HT-29 (cell line): Measurements from ENCODE around the gene CISTR. TPM values are rescaled to one million over a fixed set of nuclear protein-coding genes. Genes with fewer than 3 reads are reported as not detected.
"Not testable (repeated sequence)": the region's sequence is repeated elsewhere in the genome, so short reads cannot be mapped to it uniquely, and the experiment has no call there.

ENCODE experiments used
- DNase-seq: peaks from one replicate; pipeline ENCODE4 v3.0.0-alpha.2; 2015; ENCODE audit warnings: low spot score
- total RNA-seq: library from RNA; depleted of rRNA; stranded (reverse); fragments of >200 nt; shearing (Covaris generic); gene quantifications from 2 replicates; pipeline ENCODE4 v1.2.3, GENCODE V29; 2014

The CISTR gene
- total RNA-seq, 1 experiment from 2014 or later, result not detected

GRCh38 chr12:53764615-53765014 lies 12.8 kb upstream of the CISTR start:
- no peak for DNase-seq

- DNase-seq, result not testable (repeated sequence)
Measured at GRCh38 chr12:53762793-53763192, 11.0 kb upstream of the CISTR start.

GRCh38 chr12:53761306-53761705 lies 9.5 kb upstream of the CISTR start:
- no peak for DNase-seq

GRCh38 chr12:53759261-53759660 lies 7.5 kb upstream of the CISTR start:
- no peak for DNase-seq

GRCh38 chr12:53758730-53759103 lies 6.9 kb upstream of the CISTR start:
- no peak for DNase-seq

- DNase-seq, result no peak
Measured at GRCh38 chr12:53758081-53758729, 6.4 kb upstream of the CISTR start.

GRCh38 chr12:53757101-53757770 lies 5.5 kb upstream of the CISTR start:
- peak; percentile 87 for DNase-seq

GRCh38 chr12:53756300-53757100 lies 4.7 kb upstream of the CISTR start:
- DNase-seq, result no peak

- no peak for DNase-seq
Measured at GRCh38 chr12:53755893-53756292, 4.1 kb upstream of the CISTR start.

- no peak for DNase-seq
Measured at GRCh38 chr12:53755451-53755891, 3.7 kb upstream of the CISTR start.

GRCh38 chr12:53754633-53755264 lies 3.0 kb upstream of the CISTR start:
- no peak for DNase-seq

- no peak for DNase-seq
Measured at GRCh38 chr12:53754188-53754585, 2.4 kb upstream of the CISTR start.

GRCh38 chr12:53752621-53753020 lies 842 bp upstream of the CISTR start:
- DNase-seq, result no peak

GRCh38 chr12:53752192-53752601 lies 418 bp upstream of the CISTR start:
- no peak for DNase-seq

- no peak for DNase-seq
Measured at GRCh38 chr12:53750812-53751335, 905 bp downstream of the CISTR start.

- no peak for DNase-seq
Measured at GRCh38 chr12:53749986-53750811, 1.6 kb downstream of the CISTR start.

- DNase-seq, result no peak
Measured at GRCh38 chr12:53748072-53748840, 3.5 kb downstream of the CISTR start.

GRCh38 chr12:53747095-53747494 lies 4.7 kb downstream of the CISTR start:
- no peak for DNase-seq

- DNase-seq, result peak; percentile 93
Measured at GRCh38 chr12:53746592-53747092, 5.1 kb downstream of the CISTR start.

GRCh38 chr12:53744751-53745150 lies 7.0 kb downstream of the CISTR start:
- DNase-seq, result no peak
